PC-9 (cell line): ENCODE measurements around the gene MYO18B.

Experiments
- EZH2 ChIP-seq: fragments of 200-600 bp; sonication (generic); IDR thresholded peaks from 2 replicates; pipeline ENCODE4 v1.8.0; 2017; ENCODE audit warnings: antibody characterized with exemption, low read depth
- TF ChIP-seq, protein P1 (sequence below): fragments of 200-600 bp; sonication (generic); conservative IDR thresholded peaks from 2 replicates; pipeline ENCODE4 v1.6.1; 2017; ENCODE audit warnings: mixed run types, antibody characterized with exemption, mild to moderate bottlenecking, moderate library complexity

DNA sequence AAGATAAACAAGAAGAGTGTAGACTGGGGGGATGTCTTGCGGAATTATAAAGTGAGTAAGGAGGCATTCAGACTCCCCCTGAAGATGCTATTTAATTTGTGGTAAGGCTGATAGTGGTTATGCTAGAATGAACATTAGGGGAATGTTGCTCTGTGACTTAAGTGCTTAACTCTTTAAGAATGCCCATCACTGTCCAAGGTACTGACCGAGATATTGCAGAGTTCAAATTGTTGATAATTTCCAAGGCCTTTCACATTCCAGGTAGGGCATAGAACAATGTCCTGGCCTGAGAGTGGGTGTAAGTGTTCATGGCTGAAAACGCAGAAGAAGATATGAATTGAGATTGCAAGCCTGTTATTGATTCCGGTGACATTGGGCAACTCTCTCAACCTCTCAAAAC, 337.0 kb downstream of the MYO18B start:
- TF ChIP-seq, protein P1, sequence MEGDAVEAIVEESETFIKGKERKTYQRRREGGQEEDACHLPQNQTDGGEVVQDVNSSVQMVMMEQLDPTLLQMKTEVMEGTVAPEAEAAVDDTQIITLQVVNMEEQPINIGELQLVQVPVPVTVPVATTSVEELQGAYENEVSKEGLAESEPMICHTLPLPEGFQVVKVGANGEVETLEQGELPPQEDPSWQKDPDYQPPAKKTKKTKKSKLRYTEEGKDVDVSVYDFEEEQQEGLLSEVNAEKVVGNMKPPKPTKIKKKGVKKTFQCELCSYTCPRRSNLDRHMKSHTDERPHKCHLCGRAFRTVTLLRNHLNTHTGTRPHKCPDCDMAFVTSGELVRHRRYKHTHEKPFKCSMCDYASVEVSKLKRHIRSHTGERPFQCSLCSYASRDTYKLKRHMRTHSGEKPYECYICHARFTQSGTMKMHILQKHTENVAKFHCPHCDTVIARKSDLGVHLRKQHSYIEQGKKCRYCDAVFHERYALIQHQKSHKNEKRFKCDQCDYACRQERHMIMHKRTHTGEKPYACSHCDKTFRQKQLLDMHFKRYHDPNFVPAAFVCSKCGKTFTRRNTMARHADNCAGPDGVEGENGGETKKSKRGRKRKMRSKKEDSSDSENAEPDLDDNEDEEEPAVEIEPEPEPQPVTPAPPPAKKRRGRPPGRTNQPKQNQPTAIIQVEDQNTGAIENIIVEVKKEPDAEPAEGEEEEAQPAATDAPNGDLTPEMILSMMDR: no peak
- no peak for TF ChIP-seq EZH2
